GM11168 (cell line): ENCODE data around the gene UBE4A.

Source experiments
- in situ Hi-C: fragments of 300-500 bp; cut with MboI; formaldehyde crosslinking; loops from one replicate; pipeline ENCODE4 v1.12.0; 2022; ENCODE audit warnings: low sequenced_read_pairs; ENCODE audit not compliant: unreplicated experiment

UBE4A gene

DNA sequence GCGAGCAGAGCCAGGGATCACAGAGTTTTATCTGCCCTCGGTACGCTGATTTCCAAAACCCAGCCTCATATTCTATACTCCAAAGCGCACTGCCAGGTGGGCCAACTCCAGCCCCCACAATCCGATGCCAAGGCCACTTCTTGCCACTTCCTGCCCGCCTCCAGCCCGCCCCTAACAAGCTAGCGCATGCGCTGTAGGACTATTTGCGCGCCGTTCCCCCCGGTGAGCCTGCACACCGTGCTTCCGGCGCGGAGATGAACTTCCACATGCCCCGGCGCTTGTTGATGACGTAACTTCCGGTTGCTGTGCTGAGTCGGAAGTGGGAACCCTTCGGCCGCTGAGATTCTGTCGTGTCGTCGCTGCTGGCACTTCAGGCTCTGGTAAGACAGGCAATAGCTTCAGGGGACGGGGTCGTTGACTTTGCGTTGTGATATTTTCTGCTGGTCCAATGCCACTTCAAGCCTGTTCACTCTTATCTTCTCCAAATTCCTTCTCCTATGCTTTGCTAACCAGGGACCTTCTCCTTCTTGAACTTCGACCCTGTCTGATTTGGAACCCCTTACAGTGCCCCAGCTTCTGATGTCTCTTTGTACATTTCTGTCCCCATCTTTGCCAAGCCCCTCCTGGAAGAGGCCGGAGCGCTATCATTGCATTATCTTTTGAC, at the start of gene UBE4A:
Gene UBE4A (plus strand): TSS at position 306 of the 664 bp plus-strand sequence. CDS start 5,481 bp downstream, outside the sequence.
- in situ Hi-C loops = no loop called here

DNA sequence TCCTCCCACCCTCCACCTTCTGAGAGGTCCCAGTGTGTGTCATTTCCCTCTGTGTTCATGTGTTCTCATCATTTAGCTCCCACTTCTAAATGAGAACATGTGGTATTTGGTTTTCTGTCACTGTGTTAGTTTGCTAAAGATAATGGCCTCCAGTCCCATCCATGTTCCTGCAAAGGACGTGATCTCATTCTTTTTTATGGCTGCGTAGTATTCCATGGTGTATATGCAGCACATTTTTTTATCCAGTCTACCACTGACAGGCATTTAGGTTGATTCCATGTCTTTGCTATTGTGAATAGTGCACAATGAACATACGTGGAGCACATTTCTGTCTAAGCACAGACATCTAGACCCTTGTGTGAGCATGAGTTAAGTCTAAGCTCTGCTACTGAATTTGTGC, 49.1 kb upstream of the UBE4A start:
- in situ Hi-C loops = no loop called here

GRCh38 chr11:118310781-118311485, 48.5 kb upstream of the UBE4A start:
- in situ Hi-C loops = no loop called here

GRCh38 chr11:118311518-118311917, 47.9 kb upstream of the UBE4A start:
- in situ Hi-C loops = no loop called here

GRCh38 chr11:118312328-118312727, 47.1 kb upstream of the UBE4A start:
- in situ Hi-C loops = no loop called here

- in situ Hi-C loops = no loop called here
Measured at GRCh38 chr11:118313242-118313641, 46.2 kb upstream of the UBE4A start.

DNA sequence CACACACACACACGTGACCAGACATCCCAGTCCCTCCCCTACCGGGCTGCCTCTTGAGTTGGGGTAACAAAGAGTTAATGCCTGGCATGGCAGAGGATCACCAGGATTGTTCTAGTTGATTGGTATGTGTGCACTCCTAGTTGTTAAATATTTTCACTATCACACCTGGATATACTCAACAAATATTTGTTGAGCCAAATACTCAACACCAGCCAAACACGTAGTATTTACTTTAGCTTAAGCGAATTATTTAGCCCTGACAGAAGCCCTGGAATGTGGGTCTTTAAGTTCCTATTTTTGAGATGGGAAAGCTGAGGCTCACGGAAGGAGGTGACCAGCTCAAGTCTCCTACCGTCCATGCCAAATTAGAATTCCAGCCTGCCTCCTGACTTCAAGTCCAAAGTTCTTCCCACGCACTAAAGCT, 44.4 kb upstream of the UBE4A start:
- in situ Hi-C loops = no loop called here

GRCh38 chr11:118318124-118318523, 41.3 kb upstream of the UBE4A start:
- in situ Hi-C loops = no loop called here

GRCh38 chr11:118318581-118319336, 40.6 kb upstream of the UBE4A start:
- in situ Hi-C loops = no loop called here

- in situ Hi-C loops = no loop called here
Measured at GRCh38 chr11:118319337-118319707, 40.1 kb upstream of the UBE4A start.

DNA sequence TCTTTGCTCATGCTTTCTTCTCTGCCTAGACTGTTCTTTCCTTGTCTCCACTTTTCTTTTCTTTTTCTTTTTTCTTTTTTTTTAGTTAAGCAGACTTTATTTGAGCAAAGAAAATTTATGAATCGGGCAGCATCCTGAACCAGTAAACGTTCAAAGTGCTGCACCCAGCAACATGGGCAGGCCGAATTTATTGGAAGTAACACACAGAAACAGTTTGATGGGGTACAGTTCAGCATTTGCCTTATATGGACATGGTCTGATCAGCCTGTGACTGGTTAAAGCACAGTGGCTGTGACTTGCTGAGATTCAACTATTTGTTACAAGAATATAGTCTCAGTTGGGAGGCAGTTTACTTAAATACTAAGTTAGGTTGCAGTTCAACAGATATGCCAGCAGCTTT, 38.9 kb upstream of the UBE4A start:
- in situ Hi-C loops = no loop called here

DNA sequence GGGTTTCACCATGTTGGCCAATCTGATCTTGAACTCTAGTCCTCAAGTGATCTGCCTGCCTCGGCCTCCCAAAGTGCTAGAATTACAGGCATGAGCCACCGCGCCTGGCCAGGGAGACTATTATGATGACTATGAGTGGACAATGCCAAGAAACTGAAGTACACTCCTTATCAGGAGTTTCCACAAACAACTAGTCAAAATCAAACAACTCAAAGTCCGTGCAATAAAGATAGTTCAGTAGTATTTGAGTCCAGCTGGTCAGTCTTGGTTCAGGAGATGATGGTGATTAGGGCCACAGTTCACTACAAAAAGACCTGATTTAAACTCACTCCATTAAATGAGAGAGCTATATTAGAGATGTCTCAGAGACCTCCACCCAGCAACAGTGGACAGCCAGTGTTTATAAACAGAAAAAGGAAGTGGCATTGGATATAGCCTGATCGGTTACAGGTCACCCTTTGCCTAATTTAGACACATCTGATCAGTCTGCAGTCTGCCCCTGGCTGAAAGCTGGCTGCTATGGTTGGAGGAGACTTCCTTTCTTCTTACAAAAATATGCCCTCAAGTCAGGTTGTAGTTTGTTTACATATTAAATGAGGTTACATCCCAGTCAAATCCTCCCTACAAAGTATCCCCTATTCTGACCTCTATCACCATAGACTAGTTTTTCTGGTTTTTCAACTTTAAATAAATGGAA, 37.9 kb upstream of the UBE4A start:
- in situ Hi-C loops = no loop called here

- in situ Hi-C loops = no loop called here
Measured at GRCh38 chr11:118322721-118323120, 36.7 kb upstream of the UBE4A start.

DNA sequence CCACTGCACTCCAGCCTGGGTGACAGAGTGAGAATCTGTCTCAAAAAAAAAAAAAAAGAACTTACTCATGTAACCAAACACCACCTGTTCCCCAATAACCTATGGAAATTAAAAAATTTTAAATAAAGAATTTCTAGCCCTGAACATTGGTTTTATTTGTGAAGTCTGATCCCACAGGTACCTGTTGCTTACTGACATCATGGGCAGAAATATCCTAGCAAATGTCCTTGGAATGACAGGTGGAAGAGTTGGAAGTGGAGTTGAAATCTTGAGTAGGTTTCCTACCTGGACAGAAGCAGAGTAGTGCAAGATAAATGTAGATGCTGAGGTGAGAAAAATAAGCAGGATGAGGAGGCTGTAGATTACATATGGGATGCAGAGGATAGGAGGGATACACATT, 34.1 kb upstream of the UBE4A start:
- in situ Hi-C loops = no loop called here

DNA sequence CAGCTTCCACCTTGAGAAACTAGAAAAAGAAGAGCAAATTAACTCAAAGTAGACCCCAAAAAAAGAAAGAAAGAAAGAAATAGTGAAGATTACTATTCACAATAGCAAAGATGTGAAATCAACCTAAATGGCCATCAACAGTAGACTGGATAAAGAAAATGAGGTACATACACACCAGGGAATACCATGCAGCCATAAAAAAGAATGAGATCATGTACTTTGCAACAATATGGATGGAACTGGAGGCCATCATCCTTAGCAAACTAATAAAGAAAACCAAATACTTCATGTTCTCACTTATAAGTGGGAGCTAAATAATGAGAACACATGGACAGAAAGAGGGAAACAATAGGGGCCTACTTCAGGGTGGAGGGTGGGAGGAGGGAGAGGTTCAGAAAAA, 30.7 kb upstream of the UBE4A start:
- in situ Hi-C loops = no loop called here

DNA sequence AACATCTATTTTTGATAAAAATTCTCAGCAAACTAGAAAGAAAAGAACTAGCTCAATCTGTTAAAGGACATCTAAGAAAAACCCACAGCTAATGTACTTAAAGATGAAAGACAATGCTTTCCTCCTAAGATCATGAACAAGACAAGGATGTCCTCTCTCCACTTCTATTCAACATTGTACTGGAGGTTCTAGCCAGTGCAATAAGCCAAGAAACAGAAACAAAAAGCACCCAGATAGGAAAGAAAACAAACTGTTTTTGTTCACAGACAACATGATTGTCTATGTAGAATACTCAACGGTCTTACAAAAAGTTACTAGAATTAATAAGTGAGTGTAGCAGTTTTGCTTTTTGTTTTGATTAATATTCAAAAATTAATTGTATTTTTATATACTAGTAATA, 24.7 kb upstream of the UBE4A start:
- in situ Hi-C loops = no loop called here

DNA sequence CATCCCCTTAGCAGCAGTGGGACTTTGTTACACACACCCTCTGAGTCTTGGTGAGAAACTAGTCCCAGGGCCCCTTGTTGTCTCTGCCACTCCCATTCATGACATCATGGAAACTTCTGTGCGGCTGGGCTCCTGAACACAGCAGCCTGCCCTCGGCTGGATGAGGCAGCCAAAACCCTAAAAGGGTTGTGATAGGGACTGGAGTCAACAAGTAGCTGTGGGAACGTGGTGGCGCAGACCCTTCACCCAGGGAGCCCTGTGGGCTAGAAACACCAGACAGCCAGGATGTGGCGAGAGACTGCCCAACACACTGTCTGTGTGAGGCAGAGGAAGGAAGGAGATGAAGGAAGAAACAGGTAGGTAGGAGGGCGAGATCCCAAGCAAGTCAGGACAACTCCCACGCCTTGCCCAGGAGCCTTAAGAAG, 20.8 kb upstream of the UBE4A start:
- in situ Hi-C loops = no loop called here

DNA sequence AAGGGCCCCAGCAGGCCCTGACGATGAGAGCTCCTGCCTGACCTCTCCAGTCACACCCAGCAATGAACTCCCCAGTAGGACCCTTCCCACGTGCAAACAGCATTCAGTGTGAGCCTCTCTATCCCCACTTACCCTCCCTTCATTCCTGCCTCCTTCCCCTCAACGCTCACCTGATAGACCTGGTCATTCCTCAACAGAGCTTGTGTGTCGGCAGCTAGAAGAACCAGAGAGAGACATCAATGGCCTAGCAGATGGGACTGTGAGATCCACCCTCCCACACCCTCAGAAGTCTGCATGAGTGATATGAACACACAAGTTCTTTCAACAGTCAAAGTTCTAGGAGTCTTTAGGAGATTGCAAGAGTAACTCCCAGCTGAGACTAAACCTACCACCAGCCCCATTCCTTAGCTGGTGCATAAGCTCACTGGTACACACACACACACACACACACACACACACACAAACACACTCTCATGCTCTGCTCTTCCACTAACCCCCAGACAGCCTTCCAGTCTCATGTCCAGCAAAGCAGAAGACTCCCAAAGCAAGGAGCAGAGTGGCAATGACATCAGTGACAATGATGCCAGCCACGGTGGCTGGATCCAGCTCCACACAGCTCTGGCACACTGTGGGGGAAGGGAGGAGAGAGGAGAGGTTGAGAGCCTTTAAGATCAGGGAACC, 20.0 kb upstream of the UBE4A start:
- in situ Hi-C loops = no loop called here

DNA sequence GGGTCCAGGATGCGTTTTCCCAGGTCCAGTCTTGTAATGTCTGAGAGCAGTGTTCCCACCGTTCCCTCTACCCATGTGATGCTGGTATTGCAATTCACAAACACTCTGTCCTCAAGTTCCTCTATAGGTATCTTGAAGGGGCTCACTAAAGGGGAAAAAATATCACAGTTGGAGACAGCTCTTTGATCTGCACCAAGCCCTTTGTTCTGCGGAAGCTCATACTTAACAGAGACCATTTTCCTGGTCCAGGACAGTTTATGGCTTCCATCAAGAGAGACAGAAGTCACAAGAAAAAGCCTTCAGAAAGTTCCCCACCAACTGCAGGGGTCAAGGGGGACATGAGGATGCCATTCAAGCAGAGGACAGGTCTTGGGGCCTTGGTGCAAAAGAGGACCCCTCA, 19.0 kb upstream of the UBE4A start:
- in situ Hi-C loops = no loop called here

DNA sequence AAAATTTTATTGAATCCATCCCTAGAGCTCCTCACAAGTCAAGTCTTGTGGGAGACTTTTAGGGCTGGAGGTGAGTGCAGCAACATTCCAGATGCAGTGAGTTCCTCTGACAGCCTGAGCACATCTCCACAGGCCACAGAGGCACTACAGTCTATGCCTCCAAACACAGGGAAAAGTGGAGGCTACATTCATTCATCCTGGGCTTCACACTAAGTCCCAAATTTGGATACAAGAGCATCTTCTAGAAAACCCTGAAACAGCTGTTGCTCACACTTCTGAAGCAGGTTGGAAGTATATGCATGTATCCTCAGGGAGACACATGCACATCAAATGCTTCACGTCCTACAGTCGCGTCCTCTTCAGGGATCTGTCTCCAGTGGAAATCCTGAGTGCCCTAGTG, 18.1 kb upstream of the UBE4A start:
- in situ Hi-C loops = no loop called here
